Measurements from ENCODE around the gene OLIG2. TPM values are rescaled to one million over a fixed set of nuclear protein-coding genes. Genes with fewer than 3 reads are reported as not detected.

The OLIG2 gene
- total RNA-seq, 4 donors from 2014 or later: not detected

- Histone ChIP-seq H3K27ac (no peak overlapping the region), H3K27me3 (peaks cover 91% of the 10 kb centered on the region), H3K36me3 (no peaks in the 10 kb centered on the region), H3K9me3 (no peaks in the 10 kb centered on the region), H3K4me1 (peaks cover 0 to 7% (median 0%) of the 10 kb centered on the region in 3 donors), H3K4me3 (no peak overlapping the region)
- ATAC-seq: no peak
- TF ChIP-seq POLR2A (IDR thresholded peaks at IDR 0.05) (no peak), POLR2AphosphoS5 (IDR thresholded peaks at IDR 0.05) (no peak), EP300 (IDR thresholded peaks at IDR 0.05) (no peak), CTCF (IDR thresholded peaks at IDR 0.05) (no peak)
- no CpG with 5 or more reads among the region's 1 CpG for WGBS, 2 donors (ENCODE audit: low coverage in 1 of 2)
These were observed 9.4 kb downstream of the OLIG2 start for GRCh38 chr21:33035147-33035546.

GRCh38 chr21:33036430-33037162, 10.9 kb downstream of the OLIG2 start:
- 22 to 30% methylated on average over 7 to 9 of the region's 11 CpGs for WGBS, 2 donors (ENCODE audit: low coverage in 1 of 2)
- TF ChIP-seq CTCF (IDR thresholded peaks at IDR 0.05) (no peak), EP300 (IDR thresholded peaks at IDR 0.05) (no peak), POLR2A (IDR thresholded peaks at IDR 0.05) (no peak), POLR2AphosphoS5 (IDR thresholded peaks at IDR 0.05) (no peak)
- Histone ChIP-seq H3K4me3 (no peak overlapping the region), H3K9me3 (no peaks in the 10 kb centered on the region), H3K27ac (no peak overlapping the region), H3K27me3 (peaks cover 88% of the 10 kb centered on the region), H3K4me1 (peaks cover 0 to 7% (median 0%) of the 10 kb centered on the region in 3 donors), H3K36me3 (no peaks in the 10 kb centered on the region)
- no peak for ATAC-seq

GRCh38 chr21:33037501-33037900, 11.8 kb downstream of the OLIG2 start:
- H3K9me3 ChIP-seq: no peaks in the 10 kb centered on the region
- H3K4me3 ChIP-seq: no peak overlapping the region
- H3K27me3 ChIP-seq: peaks cover 88% of the 10 kb centered on the region
- ATAC-seq: no peak
- no peak for TF ChIP-seq POLR2A (IDR thresholded peaks at IDR 0.05)
- no peak for TF ChIP-seq CTCF (IDR thresholded peaks at IDR 0.05)
- no peak for TF ChIP-seq POLR2AphosphoS5 (IDR thresholded peaks at IDR 0.05)
- TF ChIP-seq EP300 (IDR thresholded peaks at IDR 0.05): no peak
- H3K4me1 ChIP-seq: peaks cover 0 to 7% (median 0%) of the 10 kb centered on the region in 3 donors
- 71 to 90% methylated on average over 2 of the region's 3 CpGs for WGBS, 2 donors (ENCODE audit: low coverage in 1 of 2)
- H3K36me3 ChIP-seq: no peaks in the 10 kb centered on the region
- H3K27ac ChIP-seq: no peak overlapping the region

- no peak for ATAC-seq
- H3K4me3 ChIP-seq: no peak overlapping the region
- no peaks in the 10 kb centered on the region for H3K36me3 ChIP-seq
- H3K9me3 ChIP-seq: no peaks in the 10 kb centered on the region
- TF ChIP-seq POLR2A (IDR thresholded peaks at IDR 0.05): no peak
- TF ChIP-seq CTCF (IDR thresholded peaks at IDR 0.05): no peak
- TF ChIP-seq EP300 (IDR thresholded peaks at IDR 0.05): no peak
- no peak for TF ChIP-seq POLR2AphosphoS5 (IDR thresholded peaks at IDR 0.05)
- WGBS, 2 donors (ENCODE audit: low coverage in 1 of 2): 62 to 87% methylated on average over 2 to 6 of the region's 7 CpGs
- H3K4me1 ChIP-seq: no peaks in the 10 kb centered on the region
- H3K27ac ChIP-seq: no peak overlapping the region
- peaks cover 87% of the 10 kb centered on the region for H3K27me3 ChIP-seq
These were observed 13.8 kb downstream of the OLIG2 start for GRCh38 chr21:33039536-33039935.

- no peaks in the 10 kb centered on the region for H3K36me3 ChIP-seq
- H3K4me1 ChIP-seq: no peaks in the 10 kb centered on the region
- no peak for TF ChIP-seq POLR2AphosphoS5 (IDR thresholded peaks at IDR 0.05)
- TF ChIP-seq EP300 (IDR thresholded peaks at IDR 0.05): no peak
- TF ChIP-seq POLR2A (IDR thresholded peaks at IDR 0.05): no peak
- TF ChIP-seq CTCF (IDR thresholded peaks at IDR 0.05): no peak
- no peak overlapping the region for H3K4me3 ChIP-seq
- H3K9me3 ChIP-seq: no peaks in the 10 kb centered on the region
- ATAC-seq: no peak
- no peak overlapping the region for H3K27ac ChIP-seq
- 79 to 95% methylated on average over 3 of the region's 3 CpGs for WGBS, 2 donors (ENCODE audit: low coverage in 1 of 2)
- peaks cover 87% of the 10 kb centered on the region for H3K27me3 ChIP-seq
These were observed 14.5 kb downstream of the OLIG2 start for GRCh38 chr21:33040215-33040614.

Measured in gastroesophageal sphincter (tissue), 4 donors.